ENCODE data around the gene ADAMTS15. TPM values are rescaled to one million over a fixed set of nuclear protein-coding genes. Genes with fewer than 3 reads are reported as not detected.

The ADAMTS15 gene
- total RNA-seq, 4 donors from 2014 or later = 8.4 to 11.8 (median 9.5) TPM

DNA sequence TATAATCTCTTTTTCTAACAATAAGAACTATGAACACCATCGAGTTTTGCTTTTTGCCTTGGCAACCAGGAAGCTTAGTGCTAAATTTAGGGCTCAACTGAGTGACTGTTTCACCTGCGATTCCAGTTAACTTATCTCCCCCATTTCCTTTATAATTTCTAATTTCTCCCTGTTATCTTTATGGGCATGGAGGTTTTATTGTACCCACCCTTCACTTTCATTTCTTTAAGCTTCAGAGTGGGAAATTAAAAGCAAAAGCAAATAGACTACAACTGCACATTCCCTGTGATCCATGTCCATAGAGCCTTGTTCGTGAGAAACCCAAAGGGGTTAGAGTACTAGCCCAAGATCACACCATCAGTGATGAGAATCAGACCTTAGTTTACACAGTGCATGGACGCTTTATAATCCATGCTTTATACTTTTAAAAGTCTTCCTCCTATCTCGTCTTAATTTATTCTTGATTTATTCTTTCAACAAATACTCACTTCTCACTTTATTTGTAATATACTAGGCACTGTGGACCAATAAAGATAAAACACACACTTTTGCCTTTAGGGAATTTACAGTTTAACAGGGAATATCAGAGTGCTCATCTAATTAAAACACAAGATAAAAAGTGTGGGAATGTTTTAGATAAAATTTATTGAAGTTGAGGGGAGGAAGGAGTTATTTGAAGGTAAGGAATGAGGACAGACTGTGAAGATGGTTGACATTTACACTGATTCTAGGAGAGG is 40.6 kb downstream of the ADAMTS15 start:
- Histone ChIP-seq H3K4me3 (no peak overlapping the region), H3K27me3 (no peaks in the 10 kb centered on the region), H3K27ac (peak overlapping the region in 1 of 4 donors; percentile 6), H3K36me3 (no peaks in the 10 kb centered on the region), H3K9me3 (no peaks in the 10 kb centered on the region), H3K4me1 (no peaks in the 10 kb centered on the region)
- WGBS, 2 donors (ENCODE audit: low coverage in 1 of 2) = 72 to 82% methylated on average over 5 of the region's 5 CpGs
- TF ChIP-seq EP300 (IDR thresholded peaks at IDR 0.05) (no peak), POLR2A (IDR thresholded peaks at IDR 0.05) (no peak), POLR2AphosphoS5 (IDR thresholded peaks at IDR 0.05) (no peak)
- TF ChIP-seq, protein P1, sequence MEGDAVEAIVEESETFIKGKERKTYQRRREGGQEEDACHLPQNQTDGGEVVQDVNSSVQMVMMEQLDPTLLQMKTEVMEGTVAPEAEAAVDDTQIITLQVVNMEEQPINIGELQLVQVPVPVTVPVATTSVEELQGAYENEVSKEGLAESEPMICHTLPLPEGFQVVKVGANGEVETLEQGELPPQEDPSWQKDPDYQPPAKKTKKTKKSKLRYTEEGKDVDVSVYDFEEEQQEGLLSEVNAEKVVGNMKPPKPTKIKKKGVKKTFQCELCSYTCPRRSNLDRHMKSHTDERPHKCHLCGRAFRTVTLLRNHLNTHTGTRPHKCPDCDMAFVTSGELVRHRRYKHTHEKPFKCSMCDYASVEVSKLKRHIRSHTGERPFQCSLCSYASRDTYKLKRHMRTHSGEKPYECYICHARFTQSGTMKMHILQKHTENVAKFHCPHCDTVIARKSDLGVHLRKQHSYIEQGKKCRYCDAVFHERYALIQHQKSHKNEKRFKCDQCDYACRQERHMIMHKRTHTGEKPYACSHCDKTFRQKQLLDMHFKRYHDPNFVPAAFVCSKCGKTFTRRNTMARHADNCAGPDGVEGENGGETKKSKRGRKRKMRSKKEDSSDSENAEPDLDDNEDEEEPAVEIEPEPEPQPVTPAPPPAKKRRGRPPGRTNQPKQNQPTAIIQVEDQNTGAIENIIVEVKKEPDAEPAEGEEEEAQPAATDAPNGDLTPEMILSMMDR (IDR thresholded peaks at IDR 0.05) = no peak
- no peak for ATAC-seq

DNA sequence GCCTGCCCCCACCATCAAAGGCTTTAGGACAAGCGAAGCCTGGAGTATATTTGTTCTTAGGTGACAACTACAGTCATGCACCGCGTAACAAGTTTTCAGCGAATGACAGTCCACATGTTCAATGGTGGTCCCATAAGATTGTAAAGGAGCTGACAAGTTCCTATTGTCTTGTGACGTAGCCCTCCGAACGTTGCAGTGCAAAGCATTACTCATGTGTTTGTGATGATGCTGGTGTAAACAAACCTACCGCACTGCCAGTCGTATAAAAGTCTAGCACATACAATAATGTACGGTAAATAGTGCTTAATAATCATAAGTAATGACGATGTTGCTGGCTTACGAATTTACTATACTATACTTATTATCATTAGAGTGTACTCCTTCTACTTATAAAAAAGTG is 41.3 kb downstream of the ADAMTS15 start:
- ATAC-seq = no peak
- H3K9me3 ChIP-seq = no peaks in the 10 kb centered on the region
- TF ChIP-seq POLR2A (IDR thresholded peaks at IDR 0.05) = no peak
- TF ChIP-seq, protein P1 (IDR thresholded peaks at IDR 0.05) = no peak
- no peak for TF ChIP-seq EP300 (IDR thresholded peaks at IDR 0.05)
- TF ChIP-seq POLR2AphosphoS5 (IDR thresholded peaks at IDR 0.05) = no peak
- WGBS, 2 donors (ENCODE audit: low coverage in 1 of 2) = 92 to 94% methylated on average over 12 of the region's 12 CpGs
- H3K4me1 ChIP-seq = no peaks in the 10 kb centered on the region
- no peaks in the 10 kb centered on the region for H3K27me3 ChIP-seq
- no peaks in the 10 kb centered on the region for H3K36me3 ChIP-seq
- H3K4me3 ChIP-seq = no peak overlapping the region
- H3K27ac ChIP-seq = no peak overlapping the region

DNA sequence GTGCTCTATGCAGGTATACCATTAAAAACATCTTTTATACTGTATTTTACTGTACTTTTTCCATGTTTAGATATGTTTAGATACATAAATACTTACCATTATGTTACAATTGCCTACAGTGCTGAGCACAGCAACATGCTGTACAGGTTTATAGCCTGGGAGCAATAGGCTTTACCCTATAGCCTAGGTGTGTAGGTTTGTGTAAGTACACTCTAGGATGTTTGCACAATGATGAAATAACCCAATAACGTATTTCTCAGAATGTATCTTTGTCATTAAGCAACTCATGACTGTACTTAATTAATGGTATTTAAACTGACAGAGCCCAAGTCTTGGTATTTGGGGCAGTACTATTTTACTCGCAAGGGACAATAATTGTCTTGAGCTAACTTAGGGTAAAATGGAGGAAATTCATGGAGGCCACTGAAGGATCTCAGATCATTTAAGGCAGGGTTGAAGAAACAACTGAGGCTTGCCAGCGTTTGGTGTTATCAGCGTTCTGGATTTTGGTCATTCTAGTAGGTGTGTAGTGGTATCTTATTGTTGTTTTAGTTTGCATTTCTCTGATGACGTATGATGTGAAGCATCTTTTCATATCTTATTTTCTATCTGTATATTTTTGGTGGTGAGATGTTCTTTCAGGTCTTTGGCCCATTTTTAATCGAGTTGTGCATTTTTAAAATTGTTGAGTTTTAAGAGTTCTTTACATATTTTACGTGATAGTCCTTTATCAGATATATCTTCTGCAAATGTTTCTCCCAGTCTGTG is 42.4 kb downstream of the ADAMTS15 start:
- TF ChIP-seq POLR2AphosphoS5 (IDR thresholded peaks at IDR 0.05) (no peak), EP300 (IDR thresholded peaks at IDR 0.05) (no peak), POLR2A (IDR thresholded peaks at IDR 0.05) (no peak)
- TF ChIP-seq, protein P1 (IDR thresholded peaks at IDR 0.05) = no peak
- Histone ChIP-seq H3K27me3 (no peaks in the 10 kb centered on the region), H3K27ac (no peak overlapping the region), H3K36me3 (no peaks in the 10 kb centered on the region), H3K9me3 (no peaks in the 10 kb centered on the region), H3K4me3 (no peak overlapping the region), H3K4me1 (no peaks in the 10 kb centered on the region)
- 85 to 93% methylated on average over 6 to 7 of the region's 7 CpGs for WGBS, 2 donors (ENCODE audit: low coverage in 1 of 2)
- no peak for ATAC-seq

DNA sequence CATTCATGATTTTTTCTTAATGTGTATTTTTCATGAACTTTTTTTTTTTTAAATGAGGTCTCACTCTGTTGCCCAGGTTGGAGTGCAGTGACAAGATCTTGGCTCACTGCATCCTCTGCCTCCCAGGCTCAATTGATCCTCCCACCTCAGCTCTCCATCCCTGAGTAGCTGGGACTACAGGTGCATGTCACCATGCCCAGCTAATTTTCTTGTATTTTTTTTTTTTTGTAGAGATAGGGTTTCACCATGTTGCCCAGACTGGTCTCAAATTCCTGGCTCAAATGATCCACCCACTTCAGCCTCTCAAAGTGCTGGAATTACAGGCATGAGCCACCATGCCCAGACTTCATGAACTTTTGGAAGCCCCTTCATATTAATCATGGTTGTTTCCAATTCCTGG is 49.7 kb downstream of the ADAMTS15 start:
- ATAC-seq = no peak
- no peaks in the 10 kb centered on the region for H3K27me3 ChIP-seq
- H3K4me1 ChIP-seq = no peaks in the 10 kb centered on the region
- no peak overlapping the region for H3K27ac ChIP-seq
- H3K36me3 ChIP-seq = no peaks in the 10 kb centered on the region
- TF ChIP-seq, protein P1 (IDR thresholded peaks at IDR 0.05) = no peak
- TF ChIP-seq POLR2AphosphoS5 (IDR thresholded peaks at IDR 0.05) = no peak
- TF ChIP-seq POLR2A (IDR thresholded peaks at IDR 0.05) = no peak
- TF ChIP-seq EP300 (IDR thresholded peaks at IDR 0.05) = no peak
- no peak overlapping the region for H3K4me3 ChIP-seq
- peaks cover 0 to 11% (median 0%) of the 10 kb centered on the region in 3 donors for H3K9me3 ChIP-seq

DNA sequence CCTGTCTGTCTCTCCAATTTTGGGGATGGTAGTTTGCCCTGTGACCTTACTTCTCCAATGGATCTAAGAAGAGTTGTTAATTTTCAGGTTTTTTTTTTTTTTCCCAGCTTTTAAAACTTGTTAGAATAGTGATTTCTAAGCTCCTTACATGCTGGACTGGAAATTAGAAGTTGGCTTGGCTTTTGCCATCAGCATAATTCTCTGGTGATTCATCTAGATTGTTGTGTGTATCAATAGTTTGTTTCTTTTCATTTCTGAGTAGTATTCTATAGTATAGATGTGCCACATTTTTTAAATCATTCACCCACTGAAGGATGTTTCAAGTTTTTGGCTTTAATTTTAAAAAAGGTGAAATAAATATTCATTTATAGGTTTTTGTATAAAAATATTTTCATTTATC is 51.4 kb downstream of the ADAMTS15 start:
- Histone ChIP-seq H3K27ac (no peak overlapping the region), H3K27me3 (no peaks in the 10 kb centered on the region), H3K9me3 (peaks cover 0 to 11% (median 0%) of the 10 kb centered on the region in 3 donors), H3K4me3 (no peak overlapping the region), H3K36me3 (no peaks in the 10 kb centered on the region), H3K4me1 (no peaks in the 10 kb centered on the region)
- ATAC-seq = no peak
- TF ChIP-seq EP300 (IDR thresholded peaks at IDR 0.05) (no peak), POLR2AphosphoS5 (IDR thresholded peaks at IDR 0.05) (no peak), POLR2A (IDR thresholded peaks at IDR 0.05) (no peak)
- TF ChIP-seq, protein P1 (IDR thresholded peaks at IDR 0.05) = no peak
